NCI-H1930 (cell line): ENCODE results near the gene PPARA.

Experiments used
- DNase-seq, 2 experiments: peaks; one replicate each; lab custom pipeline; 2025; lab: John Stamatoyannopoulos, UW

The PPARA gene

DNA sequence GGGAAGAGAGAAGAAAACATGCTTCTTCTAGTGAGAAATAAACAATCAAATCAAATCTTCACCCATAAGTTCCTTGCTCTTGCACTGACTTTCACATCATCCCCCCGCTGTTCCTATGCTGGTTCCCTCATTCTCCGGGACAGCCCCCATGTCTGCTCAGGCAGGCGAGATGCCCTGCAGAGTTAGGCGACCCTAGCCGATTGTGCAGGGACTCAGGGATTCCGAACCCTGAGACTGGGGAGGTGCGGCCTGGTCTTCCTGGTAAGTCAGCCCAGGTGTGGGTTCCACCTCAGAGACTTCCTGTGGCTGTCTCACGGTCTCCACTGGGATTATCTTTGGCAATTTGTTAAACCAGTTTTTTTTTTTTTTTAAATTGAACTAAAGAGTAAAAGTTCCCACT lies 124.1 kb downstream of the PPARA start:
- no peak for DNase-seq

GRCh38 chr22:46275455-46276122 lies 125.3 kb downstream of the PPARA start:
- DNase-seq = no peak

- DNase-seq = no peak
Measured at GRCh38 chr22:46276563-46276962, 126.2 kb downstream of the PPARA start.

- no peak for DNase-seq
Measured at GRCh38 chr22:46278656-46279645, 128.6 kb downstream of the PPARA start.

DNA sequence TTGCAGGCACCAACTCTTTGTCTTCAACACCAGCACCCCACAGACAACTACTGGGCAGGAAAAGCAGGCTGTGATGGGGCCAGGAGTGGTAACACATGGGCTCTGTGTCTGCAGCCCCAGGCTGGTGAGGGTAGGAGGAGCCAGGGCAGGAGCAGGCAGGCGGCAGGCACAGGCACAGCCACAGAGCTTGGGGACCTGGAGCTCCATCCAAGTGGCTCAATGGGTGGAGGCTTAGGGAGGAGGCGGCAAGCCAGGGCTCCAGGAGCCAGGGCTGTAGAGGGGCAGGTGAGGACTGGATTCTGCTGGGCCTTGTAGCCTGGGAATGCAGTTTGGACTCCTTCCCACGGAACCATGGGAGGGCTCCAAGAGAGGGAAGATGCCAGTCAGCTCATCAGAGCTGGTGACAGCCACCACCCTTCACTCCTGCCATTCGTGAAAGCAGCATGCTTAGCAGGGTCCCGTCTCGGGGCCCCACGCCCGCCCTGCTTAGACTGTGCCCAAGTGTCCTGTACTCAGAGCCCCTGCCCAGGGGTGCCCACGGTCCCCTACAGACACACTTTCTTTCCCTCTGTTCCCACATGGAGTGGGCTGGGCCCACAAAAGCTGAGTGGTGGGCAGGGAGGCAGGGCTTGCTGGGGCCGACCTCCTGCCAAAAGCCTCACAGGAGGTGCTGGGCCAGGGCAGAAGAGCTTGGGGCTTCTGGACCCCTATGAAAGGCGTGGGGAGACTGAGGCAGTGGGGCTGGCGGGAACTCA lies 129.9 kb downstream of the PPARA start:
- DNase-seq = no peak

DNA sequence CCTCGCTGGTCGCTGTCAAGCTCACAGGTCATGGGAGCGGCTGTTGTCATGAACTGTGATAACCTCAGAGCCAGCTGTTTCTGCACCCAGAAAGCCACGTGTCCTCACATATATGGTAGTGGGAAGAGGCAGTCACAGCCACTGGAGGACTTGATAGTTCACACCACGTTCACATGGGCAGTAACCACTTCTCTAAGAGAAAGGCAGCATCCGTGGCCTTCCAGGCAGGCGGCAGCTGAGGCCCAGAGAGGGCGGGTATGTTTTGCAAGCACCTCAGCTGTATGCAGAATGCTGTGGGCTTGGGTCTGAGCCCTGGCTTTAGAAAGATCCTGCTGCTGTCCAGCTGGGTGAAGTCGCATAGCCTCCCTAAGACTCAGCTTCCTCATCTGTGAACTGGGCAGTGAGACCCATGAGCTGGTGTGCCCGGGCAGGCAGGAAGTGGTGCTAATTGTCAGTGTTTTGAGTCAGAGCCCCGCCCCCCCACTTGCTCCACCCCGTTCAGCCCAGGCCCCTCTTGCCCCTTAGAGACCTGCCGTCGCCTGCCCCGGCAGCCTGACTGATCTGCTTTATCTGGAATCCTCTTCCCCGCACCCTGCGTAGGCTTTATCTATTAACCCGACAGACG lies 130.8 kb downstream of the PPARA start:
- no peak for DNase-seq

GRCh38 chr22:46281866-46282678 lies 131.7 kb downstream of the PPARA start:
- DNase-seq = no peak

DNA sequence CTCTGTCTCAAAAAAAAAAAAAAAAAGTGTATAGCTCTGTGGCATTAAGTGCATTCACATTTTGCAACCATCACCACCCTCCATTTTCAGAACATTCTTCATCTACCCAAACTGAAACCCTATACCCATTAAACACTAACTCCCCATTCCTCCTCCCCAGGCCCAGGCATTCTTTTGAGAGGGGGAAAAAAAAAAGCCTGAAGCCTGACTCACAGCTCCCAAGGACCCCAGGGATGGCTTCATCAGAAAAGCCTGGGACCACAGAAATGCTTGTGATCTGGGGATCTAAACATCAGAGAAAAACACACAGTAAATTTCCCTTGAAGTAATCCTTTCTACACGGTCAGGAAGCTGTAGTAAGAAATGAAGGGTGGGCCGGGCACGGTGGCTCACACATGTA lies 135.7 kb downstream of the PPARA start:
- DNase-seq = no peak

- no peak for DNase-seq
Measured at GRCh38 chr22:46286941-46287872, 136.9 kb downstream of the PPARA start.

DNA sequence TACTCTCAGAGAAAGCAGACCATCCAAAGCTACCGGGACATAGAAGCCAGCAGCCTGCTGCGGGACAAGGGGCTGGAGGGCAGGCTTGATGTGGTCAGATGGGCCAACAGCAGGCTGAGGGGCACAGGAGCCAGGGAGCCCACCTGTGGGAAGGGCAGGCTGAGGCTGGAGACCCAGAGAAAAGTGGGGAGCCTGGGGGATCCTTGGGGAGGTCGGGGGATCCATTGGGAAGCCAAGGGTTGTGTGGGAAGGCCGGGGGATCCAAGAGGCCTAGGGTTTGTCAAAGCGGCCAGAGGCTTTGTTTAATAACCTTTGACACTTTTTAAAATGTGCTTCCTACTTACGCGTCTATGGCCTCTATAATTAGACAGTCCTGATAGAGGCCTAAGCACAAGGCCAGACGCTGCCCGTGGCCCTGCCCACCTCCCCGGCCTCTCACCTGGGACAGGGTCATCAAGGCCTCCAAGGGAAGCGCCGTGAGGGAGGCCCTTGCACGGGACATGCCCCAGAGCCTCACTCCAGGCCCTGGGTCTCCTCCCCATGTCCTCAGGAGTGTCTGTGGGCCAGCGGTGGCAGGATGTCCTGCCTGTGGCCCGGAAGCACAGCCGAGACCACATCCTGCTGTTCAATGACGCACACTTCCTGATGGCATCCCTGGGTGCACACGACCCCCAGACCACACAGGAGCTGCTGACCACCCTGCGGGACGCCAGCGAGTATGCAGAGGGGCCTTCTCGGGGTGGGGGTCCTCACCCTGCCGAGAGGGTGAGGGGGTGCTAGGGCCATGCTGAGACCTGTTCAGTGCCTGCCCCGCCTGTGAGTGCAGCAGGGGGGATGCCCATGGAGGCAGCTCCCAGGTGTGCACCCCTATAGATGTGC lies 137.8 kb downstream of the PPARA start:
- no peak for DNase-seq

DNA sequence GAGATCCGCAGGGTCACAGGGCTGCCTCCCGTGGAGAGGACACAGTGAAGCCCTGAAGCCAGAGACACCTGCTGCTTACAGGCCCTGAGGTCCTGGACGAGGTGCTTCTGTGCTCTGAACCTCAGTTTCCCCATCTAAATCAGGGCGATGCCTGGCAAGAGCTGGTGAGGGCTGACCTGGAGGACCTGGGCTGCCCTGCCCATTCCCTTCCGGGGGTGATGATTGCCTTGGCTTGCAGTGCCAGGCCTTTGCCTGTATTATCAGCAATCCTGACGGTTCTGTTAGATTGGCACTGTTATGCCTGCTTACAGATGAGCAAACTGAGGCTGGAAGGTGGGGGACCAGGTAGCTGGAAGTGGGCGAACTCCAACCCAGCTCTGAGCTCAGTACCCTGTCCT lies 138.5 kb downstream of the PPARA start:
- DNase-seq = no peak

DNA sequence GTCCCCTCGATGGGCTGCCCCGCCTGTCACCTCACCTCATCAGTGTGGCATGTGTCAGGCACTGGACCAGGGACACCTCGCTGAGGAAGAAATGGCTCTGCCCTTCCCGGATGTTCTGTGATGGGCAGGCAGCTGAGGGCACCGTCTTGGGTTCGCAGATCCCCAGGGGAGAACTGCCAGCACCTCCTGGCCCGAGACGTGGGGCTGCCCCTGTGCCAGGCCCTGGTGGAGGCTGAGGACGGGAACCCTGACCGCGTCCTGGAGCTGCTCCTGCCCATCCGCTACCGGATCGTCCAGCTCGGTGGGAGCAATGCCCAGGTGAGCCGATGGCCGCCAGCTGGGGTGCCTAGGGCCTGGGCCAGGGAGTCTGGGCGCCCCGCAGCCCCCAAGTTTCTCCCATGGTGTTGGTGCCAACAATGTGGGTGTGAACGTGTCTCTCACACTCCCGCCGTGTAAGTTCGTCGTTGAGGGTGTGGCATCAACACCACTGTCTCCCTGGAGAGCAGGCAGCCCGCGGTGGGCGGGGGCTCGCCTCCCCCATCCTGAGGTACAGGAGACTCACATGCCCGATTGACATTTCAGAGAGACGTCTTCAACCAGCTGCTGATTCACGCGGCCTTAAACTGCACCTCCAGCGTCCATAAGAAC lies 139.0 kb downstream of the PPARA start:
- no peak for DNase-seq

GRCh38 chr22:46290121-46290842 lies 140.0 kb downstream of the PPARA start:
- no peak for DNase-seq

DNA sequence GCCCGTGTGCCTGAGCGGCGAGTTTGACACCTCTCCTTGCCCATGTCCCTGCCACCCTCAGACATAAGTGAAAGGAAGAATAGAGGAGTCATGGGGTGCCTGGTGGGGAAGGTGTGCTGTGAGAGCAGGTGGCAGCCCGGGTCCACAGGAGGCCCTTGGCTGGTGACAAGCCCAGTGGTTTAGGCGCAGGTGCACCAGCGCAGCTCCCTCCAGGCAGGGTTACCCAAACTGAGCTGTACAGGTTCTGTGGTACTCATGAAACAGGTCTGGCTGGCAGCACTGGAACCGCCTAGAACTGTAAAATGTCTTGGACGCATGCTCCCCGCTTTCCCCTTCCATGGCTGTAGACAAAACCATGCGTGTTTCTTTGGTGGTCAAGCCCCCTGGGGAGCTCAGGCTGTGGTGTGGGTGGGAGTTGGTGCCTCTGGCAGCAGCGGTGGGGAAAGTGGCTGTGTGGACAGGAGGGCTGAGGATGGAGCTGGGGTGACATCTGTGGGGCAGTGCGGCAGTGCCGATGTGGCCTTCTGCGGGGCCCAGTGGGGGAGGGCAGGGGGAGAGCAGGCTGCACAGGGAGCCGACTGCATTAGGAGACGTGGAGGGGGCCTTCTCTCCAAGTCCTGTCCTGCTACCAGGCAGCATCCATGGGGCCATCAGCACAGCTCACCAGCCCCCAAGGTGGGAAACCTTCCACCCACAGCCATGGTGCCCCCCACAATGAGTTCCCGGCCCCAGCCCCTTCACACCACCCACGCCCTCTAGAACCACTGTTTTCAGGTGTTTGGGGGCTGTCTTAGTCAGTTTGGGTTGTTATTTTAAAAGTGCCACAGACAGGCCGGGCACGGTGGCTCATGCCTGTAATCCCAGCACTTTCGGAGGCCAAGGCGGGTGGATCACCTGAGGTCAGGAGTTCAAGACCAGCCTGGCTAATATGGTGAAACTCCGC lies 140.8 kb downstream of the PPARA start:
- DNase-seq = no peak

DNA sequence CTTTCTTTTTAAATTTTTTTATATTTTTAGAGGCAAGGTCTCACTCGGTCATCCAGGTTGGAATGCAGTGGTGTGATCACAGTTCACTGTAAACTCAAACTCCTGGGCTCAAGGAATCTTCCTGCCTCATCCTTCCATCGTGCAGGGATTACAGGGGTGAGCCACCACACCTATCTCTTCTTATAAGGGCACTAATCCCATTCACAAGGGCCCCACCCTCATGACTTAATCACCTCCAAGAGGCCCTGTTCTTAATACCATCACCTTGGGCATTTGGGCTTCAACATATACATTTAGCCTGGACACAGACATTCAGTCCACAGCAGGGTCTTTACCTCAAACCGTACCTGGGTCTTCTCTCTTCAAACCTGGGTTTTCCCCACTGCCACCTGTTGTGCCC lies 141.8 kb downstream of the PPARA start:
- DNase-seq = no peak

DNA sequence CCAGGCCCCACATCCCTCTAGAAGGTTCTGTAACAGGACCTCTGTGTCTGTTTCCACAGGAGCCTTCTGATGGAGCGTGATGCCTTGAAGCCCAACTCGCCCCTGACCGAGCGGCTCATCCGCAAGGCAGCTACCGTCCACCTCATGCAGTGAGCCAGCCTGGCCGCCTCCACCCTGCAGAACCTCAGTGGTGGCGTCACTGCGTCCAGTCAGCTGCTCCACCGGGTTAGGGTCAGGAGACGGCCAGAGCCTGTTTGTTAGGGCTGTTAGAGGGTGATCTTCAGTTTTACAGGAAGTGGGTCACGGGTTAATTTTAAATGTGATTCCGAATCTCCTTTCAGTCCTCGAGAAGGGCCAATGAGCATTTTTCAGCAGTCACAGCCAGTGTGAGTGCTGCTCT lies 142.4 kb downstream of the PPARA start:
- no peak for DNase-seq
